Effector memory CD4-positive, alpha-beta T cell (primary cell): ENCODE data around the gene SRGAP3.

Source experiments
- DNase-seq, 3 donors: peaks; one replicate each; pipeline ENCODE4 v3.0.0-alpha.2; 2020
- H3K27ac ChIP-seq: 2 replicates; pipeline ENCODE4 v1.7.0; 2013; ENCODE audit warnings: mild to moderate bottlenecking, low read length, moderate library complexity; ENCODE audit not compliant: insufficient read depth, poor library complexity, severe bottlenecking
- H3K27me3 ChIP-seq: replicated peaks from 2 replicates; pipeline ENCODE4 v1.7.0; 2013; ENCODE audit warnings: mild to moderate bottlenecking, low read length; ENCODE audit not compliant: insufficient read depth, control insufficient read depth, poor library complexity, severe bottlenecking
- H3K36me3 ChIP-seq: 2 replicates; pipeline ENCODE4 v1.7.0; 2013; ENCODE audit warnings: mild to moderate bottlenecking, low read length, moderate library complexity; ENCODE audit not compliant: control insufficient read depth, insufficient read depth
- H3K4me1 ChIP-seq: 2 replicates; pipeline ENCODE4 v1.7.0; 2013; ENCODE audit warnings: low read length, mild to moderate bottlenecking; ENCODE audit not compliant: control insufficient read depth, insufficient read depth, poor library complexity, severe bottlenecking
- H3K4me3 ChIP-seq: 2 replicates; pipeline ENCODE4 v1.7.0; 2013; ENCODE audit warnings: low read length, low read depth, mild to moderate bottlenecking; ENCODE audit not compliant: insufficient read depth, poor library complexity, severe bottlenecking
- H3K9me3 ChIP-seq: 2 replicates; pipeline ENCODE4 v1.7.0; 2013; ENCODE audit warnings: mild to moderate bottlenecking, low read length, moderate library complexity; ENCODE audit not compliant: control insufficient read depth

The SRGAP3 gene

DNA sequence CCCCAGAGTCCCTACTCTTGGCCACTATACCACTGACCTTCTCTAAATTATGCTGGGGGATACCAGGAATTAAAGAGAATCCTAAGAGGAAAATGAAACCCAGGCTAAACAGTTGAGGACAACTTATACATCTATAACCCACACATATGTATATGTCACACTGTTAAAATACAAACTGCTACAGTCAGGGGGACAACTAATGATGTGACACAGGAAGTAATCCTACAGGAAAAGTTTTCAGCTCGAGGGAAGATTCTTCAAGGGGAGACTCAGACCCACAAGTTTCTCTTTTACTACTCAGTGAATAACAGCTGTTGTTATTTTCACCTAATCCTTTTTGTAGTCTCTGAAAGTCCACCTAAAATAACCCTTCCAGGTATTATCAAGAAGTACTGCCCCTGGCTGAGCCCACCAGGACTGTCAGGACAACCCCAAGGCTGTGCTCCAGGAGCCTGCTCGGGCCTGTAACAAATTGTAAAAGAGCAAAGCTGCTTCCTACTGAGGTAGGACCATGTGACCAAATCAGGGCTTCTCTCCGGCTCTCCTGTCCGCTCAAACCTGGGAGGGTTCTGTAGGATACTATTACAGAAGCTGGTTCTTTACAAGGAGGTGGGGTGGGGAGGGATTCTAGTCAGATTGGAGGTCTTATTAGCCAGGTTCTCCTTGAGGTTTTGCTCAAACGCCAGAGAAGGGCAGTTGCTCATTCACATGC lies 91.6 kb downstream of the SRGAP3 start:
- H3K27me3 ChIP-seq: no peaks in the 10 kb centered on the region
- DNase-seq: no peak
- H3K4me1 ChIP-seq: no peaks in the 10 kb centered on the region
- H3K27ac ChIP-seq: no peak overlapping the region
- no peaks in the 10 kb centered on the region for H3K9me3 ChIP-seq
- H3K4me3 ChIP-seq: no peak overlapping the region
- H3K36me3 ChIP-seq: no peaks in the 10 kb centered on the region

DNA sequence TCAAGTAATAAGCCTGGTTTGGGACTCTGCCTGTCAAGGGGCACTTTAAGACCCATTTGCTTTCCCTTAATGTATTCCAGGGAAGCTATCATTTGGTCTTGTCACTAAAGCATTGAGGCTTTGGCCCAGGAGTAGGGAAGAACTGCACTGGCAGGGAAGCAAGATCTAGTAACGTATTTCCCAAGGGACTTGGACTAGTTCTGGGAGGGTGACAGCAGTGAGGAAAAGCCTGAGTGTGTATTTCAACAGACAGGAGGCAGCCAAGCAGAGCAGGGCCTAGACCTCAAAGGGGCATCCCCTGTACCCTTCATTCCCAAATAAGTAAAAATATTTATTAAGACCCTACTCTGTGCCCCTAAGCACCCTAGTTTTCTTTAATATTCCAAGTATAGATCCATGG lies 92.8 kb downstream of the SRGAP3 start:
- no peaks in the 10 kb centered on the region for H3K9me3 ChIP-seq
- no peaks in the 10 kb centered on the region for H3K4me1 ChIP-seq
- H3K27me3 ChIP-seq: no peaks in the 10 kb centered on the region
- H3K27ac ChIP-seq: no peak overlapping the region
- H3K36me3 ChIP-seq: no peaks in the 10 kb centered on the region
- H3K4me3 ChIP-seq: no peak overlapping the region
- no peak for DNase-seq

DNA sequence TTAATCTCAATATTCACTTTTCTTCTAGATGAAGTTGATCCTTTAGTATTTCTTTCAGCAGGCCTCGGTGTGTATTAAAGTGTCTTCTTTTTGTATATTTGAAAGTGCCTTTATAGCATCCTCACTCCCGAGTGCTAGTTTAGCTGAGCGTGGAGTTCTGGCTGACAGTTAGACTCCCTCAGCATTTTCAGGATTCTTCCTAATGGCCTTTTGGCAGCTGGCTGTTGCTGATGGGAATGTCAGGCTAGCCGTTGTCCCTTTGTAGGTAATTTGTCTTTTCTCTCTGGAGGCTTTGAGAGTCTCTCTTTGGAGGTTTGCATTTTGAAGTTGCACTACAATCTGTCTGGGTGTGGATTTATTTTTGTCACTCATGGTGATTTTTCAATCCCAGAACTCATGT lies 94.4 kb downstream of the SRGAP3 start:
- Histone ChIP-seq H3K27ac (no peak overlapping the region), H3K27me3 (no peaks in the 10 kb centered on the region), H3K9me3 (no peaks in the 10 kb centered on the region), H3K36me3 (no peaks in the 10 kb centered on the region), H3K4me1 (no peaks in the 10 kb centered on the region), H3K4me3 (no peak overlapping the region)
- no peak for DNase-seq

DNA sequence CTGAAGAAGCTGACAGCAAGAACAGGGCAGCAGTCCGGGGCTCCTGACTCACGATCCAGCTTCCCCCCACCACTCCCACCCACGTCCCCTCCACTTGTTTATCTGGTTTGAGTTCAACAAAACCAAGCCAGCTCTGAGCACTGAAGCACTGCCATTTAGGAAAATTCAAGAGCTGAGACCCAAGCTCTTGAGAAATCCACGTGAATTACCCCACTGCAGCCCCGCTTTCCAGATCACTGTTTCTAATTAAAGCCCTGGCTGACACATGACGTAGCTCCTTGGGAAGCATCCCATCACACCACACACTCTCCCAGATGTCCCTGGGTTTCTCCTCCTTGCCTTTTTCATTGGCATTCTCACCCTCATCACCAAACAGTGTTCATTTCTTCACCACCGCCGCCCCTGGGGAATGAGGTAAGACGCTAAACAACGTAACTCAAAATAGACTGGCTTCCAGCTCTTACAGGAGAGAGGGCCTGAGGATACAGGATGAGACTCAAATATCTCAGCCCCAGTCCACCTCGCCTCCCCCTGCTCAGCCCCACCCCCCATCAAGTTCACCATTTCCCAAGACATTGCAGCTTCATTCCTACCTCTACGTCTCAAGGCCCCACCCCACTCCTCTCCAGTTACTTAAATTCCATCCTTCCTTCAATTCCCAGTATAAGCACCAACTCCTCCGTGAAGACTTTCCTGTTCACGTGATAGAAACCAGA lies 95.4 kb downstream of the SRGAP3 start:
- Histone ChIP-seq H3K27ac (no peak overlapping the region), H3K9me3 (no peaks in the 10 kb centered on the region), H3K36me3 (no peaks in the 10 kb centered on the region), H3K4me1 (no peaks in the 10 kb centered on the region), H3K27me3 (no peaks in the 10 kb centered on the region), H3K4me3 (no peak overlapping the region)
- no peak for DNase-seq

DNA sequence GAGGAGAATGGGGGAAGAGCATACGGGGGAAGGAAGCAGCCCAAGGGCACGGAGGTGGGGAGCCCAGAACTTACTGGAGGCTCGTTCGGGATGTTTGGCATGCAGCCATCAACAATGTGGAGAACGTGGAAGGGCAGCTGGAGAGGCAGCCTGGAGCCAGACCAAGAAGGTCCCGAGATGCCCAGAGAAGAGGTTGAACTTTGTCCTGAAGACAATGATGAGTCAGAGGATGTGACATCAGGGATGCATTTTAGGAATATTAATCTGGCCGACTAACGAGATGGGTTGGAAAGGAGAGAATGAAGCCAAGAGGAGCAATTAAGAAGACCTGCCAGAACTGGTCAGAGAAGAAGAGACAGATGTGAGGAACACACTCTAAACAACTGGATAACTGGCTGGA lies 98.2 kb downstream of the SRGAP3 start:
- H3K27me3 ChIP-seq: no peaks in the 10 kb centered on the region
- no peak overlapping the region for H3K27ac ChIP-seq
- H3K4me1 ChIP-seq: no peaks in the 10 kb centered on the region
- H3K36me3 ChIP-seq: no peaks in the 10 kb centered on the region
- H3K9me3 ChIP-seq: no peaks in the 10 kb centered on the region
- DNase-seq: no peak
- H3K4me3 ChIP-seq: no peak overlapping the region

DNA sequence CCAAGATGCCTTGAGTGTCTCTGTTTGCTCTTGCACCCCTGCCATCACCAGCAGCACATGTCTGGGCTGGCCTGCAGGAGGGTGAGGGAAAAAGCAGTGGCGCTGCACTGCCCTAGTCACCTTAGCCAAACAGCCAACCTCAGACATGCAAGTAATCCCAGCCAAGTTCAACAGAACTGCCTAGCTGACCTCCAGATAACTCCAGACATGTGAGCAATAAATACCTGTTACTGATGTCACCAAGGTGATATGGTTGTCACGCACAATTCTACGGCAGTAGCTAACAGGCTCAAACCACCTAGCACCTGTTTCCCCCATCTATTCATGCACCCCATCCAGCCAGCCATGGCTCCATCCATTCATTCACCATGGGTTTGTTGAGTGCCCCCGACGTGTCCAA lies 99.9 kb downstream of the SRGAP3 start:
- Histone ChIP-seq H3K4me3 (no peak overlapping the region), H3K9me3 (no peaks in the 10 kb centered on the region), H3K27me3 (no peaks in the 10 kb centered on the region), H3K27ac (no peak overlapping the region), H3K4me1 (no peaks in the 10 kb centered on the region), H3K36me3 (no peaks in the 10 kb centered on the region)
- no peak for DNase-seq

DNA sequence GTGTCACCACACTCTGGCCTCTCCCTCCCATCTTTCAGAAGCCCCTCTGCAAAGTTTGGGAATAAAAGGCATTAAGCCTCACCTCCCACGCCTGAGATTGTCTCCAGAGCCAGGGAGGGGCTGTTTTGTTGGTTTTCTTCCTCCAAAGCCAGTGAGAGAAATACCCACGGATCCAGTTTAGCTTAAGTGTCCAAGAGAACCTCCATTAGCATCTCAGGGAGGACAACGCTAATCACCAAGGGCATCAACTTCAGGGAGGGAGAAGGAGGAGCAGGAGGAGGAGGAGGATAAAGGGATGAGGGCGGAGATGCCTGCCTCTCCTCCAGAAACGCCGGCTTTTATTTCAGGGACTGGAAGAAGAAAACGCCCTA lies 101.6 kb downstream of the SRGAP3 start:
- Histone ChIP-seq H3K4me3 (no peak overlapping the region), H3K36me3 (no peaks in the 10 kb centered on the region), H3K9me3 (no peaks in the 10 kb centered on the region), H3K27me3 (no peaks in the 10 kb centered on the region), H3K4me1 (no peaks in the 10 kb centered on the region), H3K27ac (no peak overlapping the region)
- no peak for DNase-seq

DNA sequence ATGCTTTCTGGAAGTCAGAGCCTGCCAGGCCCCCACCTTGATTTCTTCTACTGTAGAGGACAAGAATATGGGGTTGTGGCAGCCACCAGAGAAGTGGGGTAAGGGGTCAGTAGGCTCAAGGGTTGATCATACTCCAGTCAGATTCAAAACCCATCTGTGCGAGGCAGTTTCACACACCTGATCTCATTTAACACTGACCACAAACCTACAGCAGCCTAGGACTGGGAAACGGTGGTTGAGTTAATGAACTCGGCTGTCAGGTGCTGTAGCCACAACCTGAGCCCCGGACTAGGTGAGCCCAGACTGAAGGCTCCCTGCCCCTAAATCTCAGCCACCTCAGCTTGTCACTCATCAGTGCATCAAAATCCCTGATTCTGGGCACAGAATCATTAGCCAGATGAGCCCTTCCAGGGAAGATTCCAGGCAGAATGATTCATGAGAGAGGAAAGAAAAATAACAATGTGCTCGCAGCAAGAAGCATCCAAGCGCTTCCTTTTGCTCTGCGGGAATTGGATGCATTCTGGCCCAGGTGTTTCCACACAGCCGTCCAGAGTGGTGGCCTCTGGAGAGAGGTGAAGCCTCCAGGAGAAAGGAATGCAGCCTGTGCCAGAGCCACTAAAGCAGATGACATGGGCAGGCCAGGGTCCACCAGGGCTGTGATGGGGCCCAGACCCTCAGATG lies 102.1 kb downstream of the SRGAP3 start:
- H3K4me1 ChIP-seq: no peaks in the 10 kb centered on the region
- no peaks in the 10 kb centered on the region for H3K9me3 ChIP-seq
- no peaks in the 10 kb centered on the region for H3K36me3 ChIP-seq
- H3K4me3 ChIP-seq: no peak overlapping the region
- DNase-seq: no peak
- no peaks in the 10 kb centered on the region for H3K27me3 ChIP-seq
- no peak overlapping the region for H3K27ac ChIP-seq

DNA sequence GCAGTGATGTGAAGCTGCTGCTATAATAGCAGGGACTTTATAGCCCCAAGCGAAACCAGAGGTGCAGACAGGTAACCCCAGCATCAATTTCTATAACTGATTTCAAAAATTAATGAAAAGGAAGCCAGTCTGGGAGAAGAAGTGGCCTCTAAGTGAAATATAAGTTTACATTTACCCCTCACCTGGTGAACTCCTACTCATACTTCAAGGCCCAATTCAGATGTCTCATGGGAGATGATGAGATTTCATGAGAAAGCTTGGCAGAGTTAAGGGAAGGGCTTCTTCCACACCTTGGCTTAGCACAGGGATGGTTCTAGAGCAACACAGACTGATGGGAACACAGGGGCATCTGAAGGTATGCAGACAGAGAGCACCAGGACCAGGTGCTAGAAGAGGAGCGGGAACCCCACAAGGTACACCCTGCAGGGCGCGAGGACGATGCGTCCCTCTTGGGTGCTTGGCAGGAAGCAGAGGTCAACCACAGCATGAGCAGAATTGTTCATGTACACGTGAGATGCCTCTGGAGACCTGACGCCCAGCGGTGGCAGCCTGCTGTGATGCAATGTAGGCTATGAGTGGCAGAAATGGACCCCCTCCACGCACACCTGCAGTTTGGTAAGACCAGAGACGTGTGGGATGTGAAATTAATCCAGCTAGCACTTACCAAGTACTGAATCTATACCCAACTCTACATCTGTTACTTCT lies 102.9 kb downstream of the SRGAP3 start:
- no peak for DNase-seq
- Histone ChIP-seq H3K27me3 (no peaks in the 10 kb centered on the region), H3K4me3 (no peak overlapping the region), H3K27ac (no peak overlapping the region), H3K4me1 (no peaks in the 10 kb centered on the region), H3K36me3 (no peaks in the 10 kb centered on the region), H3K9me3 (no peaks in the 10 kb centered on the region)

DNA sequence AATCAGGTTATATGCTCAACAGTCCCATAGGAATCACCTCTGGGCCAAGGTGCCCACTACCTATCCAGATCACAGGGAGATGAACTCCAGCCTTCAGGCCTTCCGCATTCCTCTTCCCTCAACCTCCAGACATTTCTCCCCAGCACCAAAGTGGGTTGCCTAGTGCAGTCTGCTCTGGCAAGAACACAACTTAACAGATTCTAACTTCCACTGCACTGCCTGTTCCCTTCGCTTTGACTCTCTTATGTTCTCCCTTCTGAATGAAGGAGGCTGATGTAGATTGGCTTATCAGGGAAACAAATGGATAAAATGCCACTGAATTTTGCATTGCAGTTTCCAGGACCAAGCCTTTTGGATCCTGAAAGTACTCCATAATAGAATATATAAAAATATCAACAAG lies 106.3 kb downstream of the SRGAP3 start:
- no peaks in the 10 kb centered on the region for H3K27me3 ChIP-seq
- no peaks in the 10 kb centered on the region for H3K36me3 ChIP-seq

More for the DNA sequence above, 106.3 kb downstream of the SRGAP3 start:
- Histone ChIP-seq H3K9me3 (no peaks in the 10 kb centered on the region), H3K4me1 (no peaks in the 10 kb centered on the region), H3K27ac (no peak overlapping the region), H3K4me3 (no peak overlapping the region)
- DNase-seq: no peak
